Panc1 (cell line): Measurements from ENCODE around the gene TREML4.

Experiments
- CTCF ChIP-seq: fragments of 450-650 bp; IDR thresholded peaks from 2 replicates; pipeline ENCODE4 v1.5.1; 2017; ENCODE audit warnings: mild to moderate bottlenecking
- POLR2AphosphoS5 ChIP-seq: IDR thresholded peaks from 2 replicates; pipeline ENCODE4 v1.6.1; 2012; ENCODE audit warnings: mild to moderate bottlenecking, low read depth, low read length, moderate library complexity

GRCh38 chr6:41184761-41185160, 43.4 kb upstream of the TREML4 start:
- TF ChIP-seq CTCF (no peak), POLR2AphosphoS5 (no peak)
